ENCODE results near the gene MTA2. TPM values are rescaled to one million over a fixed set of nuclear protein-coding genes. Genes with fewer than 3 reads are reported as not detected.
"Not testable (repeated sequence)": the region's sequence is repeated elsewhere in the genome, so short reads cannot be mapped to it uniquely, and the experiment has no call there.

The MTA2 gene
- total and polyA plus RNA-seq, 10 of the 15 experiments (the other 5 are each of a cell fraction or from before 2014, with no cell fraction given), result 6.7 to 201 (median 113) TPM

DNA sequence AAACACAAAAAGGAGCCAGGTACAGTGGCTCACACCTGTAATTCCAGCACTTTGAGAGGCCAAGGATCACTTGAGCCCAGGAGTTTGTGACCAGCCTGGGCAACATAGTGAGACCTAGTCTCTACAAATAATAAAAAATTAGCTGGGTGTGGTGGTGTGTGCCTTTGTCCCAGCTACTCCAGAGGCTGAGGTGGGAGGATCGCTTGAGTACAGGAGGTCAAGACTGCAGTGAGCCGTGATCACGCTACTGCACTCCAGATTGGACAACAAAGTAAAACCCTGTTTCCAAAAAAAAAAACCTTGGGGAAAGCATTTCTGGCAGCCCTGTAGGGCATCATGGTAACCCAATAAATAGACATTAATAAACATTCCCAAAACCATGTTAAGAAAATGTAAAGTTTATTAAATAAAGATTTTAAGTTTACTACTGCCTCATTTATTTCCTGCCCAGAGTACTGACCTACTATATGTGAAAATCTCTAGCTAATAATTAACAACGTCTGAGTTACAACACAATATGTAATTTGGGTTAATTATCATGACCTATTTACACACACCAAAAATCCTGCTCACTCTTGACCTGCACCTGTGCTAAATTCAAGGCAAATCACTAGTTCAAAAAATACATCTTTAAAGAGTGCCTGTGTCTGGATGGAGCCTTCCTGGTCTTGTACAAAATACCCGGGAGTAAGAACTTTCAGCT is 36.4 kb downstream of the MTA2 start (continued):
- TF ChIP-seq, protein P1, sequence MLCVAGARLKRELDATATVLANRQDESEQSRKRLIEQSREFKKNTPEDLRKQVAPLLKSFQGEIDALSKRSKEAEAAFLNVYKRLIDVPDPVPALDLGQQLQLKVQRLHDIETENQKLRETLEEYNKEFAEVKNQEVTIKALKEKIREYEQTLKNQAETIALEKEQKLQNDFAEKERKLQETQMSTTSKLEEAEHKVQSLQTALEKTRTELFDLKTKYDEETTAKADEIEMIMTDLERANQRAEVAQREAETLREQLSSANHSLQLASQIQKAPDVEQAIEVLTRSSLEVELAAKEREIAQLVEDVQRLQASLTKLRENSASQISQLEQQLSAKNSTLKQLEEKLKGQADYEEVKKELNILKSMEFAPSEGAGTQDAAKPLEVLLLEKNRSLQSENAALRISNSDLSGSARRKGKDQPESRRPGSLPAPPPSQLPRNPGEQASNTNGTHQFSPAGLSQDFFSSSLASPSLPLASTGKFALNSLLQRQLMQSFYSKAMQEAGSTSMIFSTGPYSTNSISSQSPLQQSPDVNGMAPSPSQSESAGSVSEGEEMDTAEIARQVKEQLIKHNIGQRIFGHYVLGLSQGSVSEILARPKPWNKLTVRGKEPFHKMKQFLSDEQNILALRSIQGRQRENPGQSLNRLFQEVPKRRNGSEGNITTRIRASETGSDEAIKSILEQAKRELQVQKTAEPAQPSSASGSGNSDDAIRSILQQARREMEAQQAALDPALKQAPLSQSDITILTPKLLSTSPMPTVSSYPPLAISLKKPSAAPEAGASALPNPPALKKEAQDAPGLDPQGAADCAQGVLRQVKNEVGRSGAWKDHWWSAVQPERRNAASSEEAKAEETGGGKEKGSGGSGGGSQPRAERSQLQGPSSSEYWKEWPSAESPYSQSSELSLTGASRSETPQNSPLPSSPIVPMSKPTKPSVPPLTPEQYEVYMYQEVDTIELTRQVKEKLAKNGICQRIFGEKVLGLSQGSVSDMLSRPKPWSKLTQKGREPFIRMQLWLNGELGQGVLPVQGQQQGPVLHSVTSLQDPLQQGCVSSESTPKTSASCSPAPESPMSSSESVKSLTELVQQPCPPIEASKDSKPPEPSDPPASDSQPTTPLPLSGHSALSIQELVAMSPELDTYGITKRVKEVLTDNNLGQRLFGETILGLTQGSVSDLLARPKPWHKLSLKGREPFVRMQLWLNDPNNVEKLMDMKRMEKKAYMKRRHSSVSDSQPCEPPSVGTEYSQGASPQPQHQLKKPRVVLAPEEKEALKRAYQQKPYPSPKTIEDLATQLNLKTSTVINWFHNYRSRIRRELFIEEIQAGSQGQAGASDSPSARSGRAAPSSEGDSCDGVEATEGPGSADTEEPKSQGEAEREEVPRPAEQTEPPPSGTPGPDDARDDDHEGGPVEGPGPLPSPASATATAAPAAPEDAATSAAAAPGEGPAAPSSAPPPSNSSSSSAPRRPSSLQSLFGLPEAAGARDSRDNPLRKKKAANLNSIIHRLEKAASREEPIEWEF (IDR thresholded peaks at IDR 0.05; ENCODE audit: insufficient replicate concordance, low read depth, low read length), result no peak
- TF ChIP-seq ZBED1 (IDR thresholded peaks at IDR 0.05; ENCODE audit: borderline replicate concordance) (no peak), SMAD1 (IDR thresholded peaks at IDR 0.05; ENCODE audit: low read depth, partially characterized antibody) (no peak), HDAC6 (IDR thresholded peaks at IDR 0.05; ENCODE audit: unreplicated experiment) (no peak), MYC (IDR thresholded peaks at IDR 0.05; ENCODE audit: insufficient read depth, insufficient read length, insufficient replicate concordance, low read length, severe bottlenecking) (no peak), BCL11A (IDR thresholded peaks at IDR 0.05; ENCODE audit: low read depth, low read length) (no peak), STAT3 (IDR thresholded peaks at IDR 0.05; ENCODE audit: low read depth, low read length) (no peak), PAX5 (IDR thresholded peaks at IDR 0.05; ENCODE audit: borderline replicate concordance, low read depth, low read length) (no peak)
- TF ChIP-seq, protein P2, sequence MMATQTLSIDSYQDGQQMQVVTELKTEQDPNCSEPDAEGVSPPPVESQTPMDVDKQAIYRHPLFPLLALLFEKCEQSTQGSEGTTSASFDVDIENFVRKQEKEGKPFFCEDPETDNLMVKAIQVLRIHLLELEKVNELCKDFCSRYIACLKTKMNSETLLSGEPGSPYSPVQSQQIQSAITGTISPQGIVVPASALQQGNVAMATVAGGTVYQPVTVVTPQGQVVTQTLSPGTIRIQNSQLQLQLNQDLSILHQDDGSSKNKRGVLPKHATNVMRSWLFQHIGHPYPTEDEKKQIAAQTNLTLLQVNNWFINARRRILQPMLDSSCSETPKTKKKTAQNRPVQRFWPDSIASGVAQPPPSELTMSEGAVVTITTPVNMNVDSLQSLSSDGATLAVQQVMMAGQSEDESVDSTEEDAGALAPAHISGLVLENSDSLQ (IDR thresholded peaks at IDR 0.05), result no peak

DNA sequence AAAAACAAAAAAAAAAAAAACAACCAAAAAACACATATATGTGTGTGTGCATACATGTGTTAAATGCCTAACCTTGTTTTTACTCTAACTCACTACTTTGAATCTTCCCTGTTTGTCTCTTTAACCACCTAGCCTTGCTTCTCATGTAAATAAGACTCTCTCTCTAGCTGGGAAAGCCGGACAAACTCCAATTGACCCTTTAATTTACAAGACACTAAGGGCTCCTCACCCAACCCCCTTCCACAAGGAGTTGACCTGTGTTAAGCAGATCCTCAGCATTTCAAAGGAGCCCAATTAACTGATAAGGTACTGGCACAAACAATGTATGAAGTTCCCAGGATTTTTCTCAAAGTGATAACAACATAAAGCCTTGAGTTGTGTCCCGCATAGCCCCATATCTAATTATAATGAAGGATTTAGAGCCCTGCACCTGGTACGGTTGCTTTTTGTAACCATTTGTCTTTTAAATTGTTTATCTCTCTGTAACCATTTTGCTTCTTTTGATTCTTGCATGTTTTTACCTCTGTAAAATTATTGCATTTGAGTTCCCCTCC is 39.9 kb downstream of the MTA2 start:
- H3K4me2 ChIP-seq (ENCODE audit: control insufficient read depth, insufficient read depth); BruUV-seq (replicated peaks); FAIRE-seq; H3K9me3 ChIP-seq (replicated peaks; ENCODE audit: control insufficient read depth, insufficient read depth, low read length); ATAC-seq; H3K9ac ChIP-seq (ENCODE audit: control insufficient read depth, insufficient read depth, low read length); intact Hi-C loops (cut with micrococcal nuclease; ENCODE audit: unreplicated experiment); H4K20me1 ChIP-seq (ENCODE audit: control insufficient read depth, insufficient read depth); in situ Hi-C loops (cut with MboI); H3K4me3 ChIP-seq; H3K27ac ChIP-seq (ENCODE audit: control insufficient read depth, insufficient read depth); H3K27me3 ChIP-seq (replicated peaks in 1 of 2; ENCODE audit: control insufficient read depth in 2 of 2, insufficient read depth in 2 of 2, low read length in 1 of 2); DNase-seq (ENCODE audit: low read depth, low spot score); H2AFZ ChIP-seq (ENCODE audit: control insufficient read depth, low read depth, low read length): not testable (repeated sequence)
- ChIA-PET SMC1A (ENCODE audit: uncharacterized antibody, unreplicated experiment) (interaction anchor here (1.3 to 11.4 kb wide), 10 partner anchors 8 to 169 kb away, joined by 3 to 212 read pairs (median 10); no protein-coding TSS in a partner anchor), POLR2A (interaction anchor here (0.7 to 11.4 kb wide), 3 partner anchors 9 to 19 kb away, joined by 4 to 188 read pairs (median 29); partner anchors contain the start of gene AHNAK), CTCF (interaction anchor here (0.6 to 7.5 kb wide), 12 partner anchors 11 to 167 kb away, joined by 3 to 246 read pairs (median 11); partner anchors contain the start of gene TUT1), RAD21 (ENCODE audit: unreplicated experiment) (interaction anchor here (0.9 to 13.9 kb wide), 6 partner anchors 8 to 137 kb away, joined by 3 to 313 read pairs (median 6); partner anchors contain the start of genes AHNAK and EEF1G)
- 97% methylated on average over 3 of the region's 3 CpGs for WGBS (ENCODE audit: insufficient coverage, insufficient replicate concordance, low lambda C conversion rate, missing lambda C conversion rate)
- Histone ChIP-seq H3K79me2 (ENCODE audit: control insufficient read depth, insufficient read depth, low read length) (peaks cover 15% of the 10 kb centered on the region), H3K4me1 (ENCODE audit: control insufficient read depth, insufficient read depth, low read length) (peaks cover 36% of the 10 kb centered on the region), H3K36me3 (ENCODE audit: control insufficient read depth in 2 of 2, insufficient read depth in 2 of 2, low read length in 1 of 2) (peaks cover 16 to 42% of the 10 kb centered on the region in 2 experiments)

Data from GM12878 (cell line).